IgD-negative memory B cell (primary cell): ENCODE measurements around the gene FAAP20. TPM values are rescaled to one million over a fixed set of nuclear protein-coding genes. Genes with fewer than 3 reads are reported as not detected.

ENCODE experiments used
- H3K27ac Mint-ChIP-seq, 3 donors: one replicate each; pipeline ENCODE4 v1.8.0; 2020 to 2022; ENCODE audit warnings: mild to moderate bottlenecking in 3 of 3, mixed read lengths in 3 of 3, moderate library complexity in 1 of 3
- H3K27me3 Mint-ChIP-seq: one replicate; pipeline ENCODE4 v1.8.0; 2021; ENCODE audit warnings: mixed read lengths
- H3K36me3 Mint-ChIP-seq: one replicate; pipeline ENCODE4 v1.8.0; 2020; ENCODE audit warnings: mild to moderate bottlenecking, mixed read lengths
- H3K4me1 Mint-ChIP-seq, 3 donors: one replicate each; pipeline ENCODE4 v1.8.0; 2020 to 2022; ENCODE audit warnings: mixed read lengths in 3 of 3, mild to moderate bottlenecking in 1 of 3
- H3K4me3 Mint-ChIP-seq, 4 donors: one replicate each; pipeline ENCODE4 v1.8.0; 2020 to 2022; ENCODE audit warnings: mild to moderate bottlenecking in 4 of 4, mixed read lengths in 4 of 4, moderate library complexity in 3 of 4
- H3K9me3 Mint-ChIP-seq, 3 donors: one replicate each; pipeline ENCODE4 v1.8.0; 2020 to 2021; ENCODE audit warnings: mixed read lengths in 3 of 3, mild to moderate bottlenecking in 1 of 3
- polyA plus RNA-seq: library from polyadenylated mRNA; unstranded; fragments of 300-500 nt; fragmentation: Illumina TruSeq; gene quantifications from one replicate; pipeline ENCODE4 v1.2.3, GENCODE V29; 2021

FAAP20 gene
- polyA plus RNA-seq, 1 donor from 2014 or later: 78.2 TPM

GRCh38 chr1:2233997-2234761 is 39.6 kb upstream of the FAAP20 start:
- H3K4me1 Mint-ChIP-seq: peaks cover 40 to 61% (median 51%) of the 10 kb centered on the region in 3 donors
- peaks cover 3% of the 10 kb centered on the region for H3K27me3 Mint-ChIP-seq
- peak overlapping the region; percentile 98 to 99 (median 99) for H3K27ac Mint-ChIP-seq
- H3K9me3 Mint-ChIP-seq: no peaks in the 10 kb centered on the region
- H3K36me3 Mint-ChIP-seq: peaks cover 2% of the 10 kb centered on the region
- peak overlapping the region; percentile 80 to 99 (median 94) for H3K4me3 Mint-ChIP-seq

- Mint-ChIP-seq H3K4me3 (peak overlapping the region; percentile 61 to 99 (median 92)), H3K27ac (peak overlapping the region; percentile 98 to 99 (median 99)), H3K4me1 (peaks cover 40 to 58% (median 51%) of the 10 kb centered on the region in 3 donors), H3K36me3 (peaks cover 2% of the 10 kb centered on the region), H3K9me3 (no peaks in the 10 kb centered on the region), H3K27me3 (peaks cover 3% of the 10 kb centered on the region)
These were observed 38.9 kb upstream of the FAAP20 start for GRCh38 chr1:2233468-2233867.

GRCh38 chr1:2232916-2233438 is 38.4 kb upstream of the FAAP20 start:
- Mint-ChIP-seq H3K4me1 (peaks cover 40 to 58% (median 51%) of the 10 kb centered on the region in 3 donors), H3K36me3 (peaks cover 2% of the 10 kb centered on the region)

GRCh38 chr1:2232255-2232915 is 37.8 kb upstream of the FAAP20 start:
- Mint-ChIP-seq H3K4me1 (peaks cover 40 to 55% (median 51%) of the 10 kb centered on the region in 3 donors), H3K27ac (peak overlapping the region; percentile 92 to 99 (median 99)), H3K36me3 (peaks cover 2% of the 10 kb centered on the region), H3K27me3 (peaks cover 3% of the 10 kb centered on the region), H3K4me3 (peak overlapping the region; percentile 94 to 99 (median 97)), H3K9me3 (no peaks in the 10 kb centered on the region)

More at GRCh38 chr1:2232916-2233438, 38.4 kb upstream of the FAAP20 start:
- Mint-ChIP-seq H3K9me3 (no peaks in the 10 kb centered on the region), H3K27ac (peak overlapping the region; percentile 98 to 99 (median 99)), H3K27me3 (peaks cover 3% of the 10 kb centered on the region), H3K4me3 (peak overlapping the region; percentile 94 to 99 (median 98))

- H3K4me1 Mint-ChIP-seq: peaks cover 38 to 52% (median 51%) of the 10 kb centered on the region in 3 donors
- H3K27ac Mint-ChIP-seq: peak overlapping the region; percentile 92 to 99 (median 99)
- H3K27me3 Mint-ChIP-seq: peaks cover 3% of the 10 kb centered on the region
- peak overlapping the region; percentile 94 to 99 (median 97) for H3K4me3 Mint-ChIP-seq
- H3K9me3 Mint-ChIP-seq: no peaks in the 10 kb centered on the region
- peaks cover 2% of the 10 kb centered on the region for H3K36me3 Mint-ChIP-seq
These were observed 37.1 kb upstream of the FAAP20 start for GRCh38 chr1:2231532-2232254.

- H3K4me1 Mint-ChIP-seq: peaks cover 32 to 49% (median 48%) of the 10 kb centered on the region in 3 donors
- peak overlapping the region; percentile 94 to 99 (median 97) for H3K4me3 Mint-ChIP-seq
- H3K9me3 Mint-ChIP-seq: no peaks in the 10 kb centered on the region
- H3K27me3 Mint-ChIP-seq: peaks cover under 1% of the 10 kb centered on the region
- H3K36me3 Mint-ChIP-seq: peaks cover 2% of the 10 kb centered on the region
- peak overlapping the region; percentile 92 to 99 (median 99) for H3K27ac Mint-ChIP-seq
These were observed 36.4 kb upstream of the FAAP20 start for GRCh38 chr1:2230781-2231531.

- Mint-ChIP-seq H3K36me3 (no peaks in the 10 kb centered on the region), H3K27ac (peak overlapping the region in 2 of 3 donors; percentile 99), H3K4me3 (peak overlapping the region; percentile 94 to 99 (median 97)), H3K4me1 (peaks cover 25 to 41% (median 41%) of the 10 kb centered on the region in 3 donors), H3K9me3 (no peaks in the 10 kb centered on the region), H3K27me3 (no peaks in the 10 kb centered on the region)
These were observed 35.5 kb upstream of the FAAP20 start for GRCh38 chr1:2229911-2230731.

GRCh38 chr1:2229037-2229864 is 34.7 kb upstream of the FAAP20 start:
- Mint-ChIP-seq H3K27ac (peak overlapping the region; percentile 94 to 99 (median 97)), H3K4me1 (peaks cover 21 to 38% (median 35%) of the 10 kb centered on the region in 3 donors), H3K4me3 (peak overlapping the region; percentile 94 to 99 (median 97)), H3K36me3 (no peaks in the 10 kb centered on the region), H3K27me3 (no peaks in the 10 kb centered on the region), H3K9me3 (no peaks in the 10 kb centered on the region)

- Mint-ChIP-seq H3K9me3 (no peaks in the 10 kb centered on the region), H3K4me1 (peaks cover 20 to 36% (median 29%) of the 10 kb centered on the region in 3 donors), H3K36me3 (no peaks in the 10 kb centered on the region), H3K27ac (peak overlapping the region in 2 of 3 donors; percentile 97 to 99), H3K27me3 (no peaks in the 10 kb centered on the region), H3K4me3 (peak overlapping the region; percentile 94 to 99 (median 97))
These were observed 34.1 kb upstream of the FAAP20 start for GRCh38 chr1:2228694-2229036.

- Mint-ChIP-seq H3K27me3 (no peaks in the 10 kb centered on the region), H3K4me3 (peak within 1 kb of the TSS; percentile 94 to 99 (median 97)), H3K4me1 (peaks cover 17 to 31% (median 25%) of the 10 kb centered on the region in 3 donors), H3K36me3 (no peaks in the 10 kb centered on the region), H3K27ac (peak within 1 kb of the TSS; percentile 94 to 99 (median 97)), H3K9me3 (no peaks in the 10 kb centered on the region)
These were observed 33.6 kb upstream of the FAAP20 start, which contains the start of gene SKI for GRCh38 chr1:2228157-2228594. Gene SKI, plus strand, starts transcription at chr1:2228319. Its CDS starts 448 bp downstream, at chr1:2228767.

GRCh38 chr1:2227346-2228156 is 33.0 kb upstream of the FAAP20 start:
- H3K36me3 Mint-ChIP-seq: no peaks in the 10 kb centered on the region
- H3K9me3 Mint-ChIP-seq: no peaks in the 10 kb centered on the region
- peak overlapping the region; percentile 66 to 86 (median 80) for H3K4me3 Mint-ChIP-seq
- H3K27me3 Mint-ChIP-seq: no peaks in the 10 kb centered on the region
- H3K27ac Mint-ChIP-seq: peak overlapping the region in 1 of 3 donors; percentile 85
- H3K4me1 Mint-ChIP-seq: peaks cover 14 to 28% (median 22%) of the 10 kb centered on the region in 3 donors
